HS-27A (cell line): ENCODE data around the gene LIX1L.

Experiments
- DNase-seq: peaks from one replicate; pipeline ENCODE4 v3.0.0-alpha.2; 2012; ENCODE audit warnings: low read depth, missing footprints

Gene LIX1L

GRCh38 chr1:145985502-145986439 is 28.0 kb upstream of the LIX1L start:
- DNase-seq = no peak

DNA sequence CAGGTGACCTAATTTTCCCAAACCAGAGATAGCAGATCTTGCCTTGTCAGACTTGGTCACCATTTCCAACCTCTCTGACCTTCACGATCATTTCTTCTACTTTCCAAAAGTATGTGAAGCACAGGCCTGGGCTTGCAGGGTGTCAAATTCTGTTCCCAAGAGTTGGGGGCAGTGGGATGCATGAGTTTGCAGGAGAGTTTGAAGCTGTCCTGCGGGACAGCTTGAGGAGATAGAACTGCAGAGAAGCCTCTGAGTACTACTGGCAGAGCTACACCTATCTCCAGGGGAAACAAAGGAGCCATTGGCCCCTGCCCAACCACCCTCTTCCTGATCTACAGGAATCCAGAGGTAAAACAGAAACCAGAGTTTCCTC is 27.3 kb upstream of the LIX1L start:
- DNase-seq = no peak

DNA sequence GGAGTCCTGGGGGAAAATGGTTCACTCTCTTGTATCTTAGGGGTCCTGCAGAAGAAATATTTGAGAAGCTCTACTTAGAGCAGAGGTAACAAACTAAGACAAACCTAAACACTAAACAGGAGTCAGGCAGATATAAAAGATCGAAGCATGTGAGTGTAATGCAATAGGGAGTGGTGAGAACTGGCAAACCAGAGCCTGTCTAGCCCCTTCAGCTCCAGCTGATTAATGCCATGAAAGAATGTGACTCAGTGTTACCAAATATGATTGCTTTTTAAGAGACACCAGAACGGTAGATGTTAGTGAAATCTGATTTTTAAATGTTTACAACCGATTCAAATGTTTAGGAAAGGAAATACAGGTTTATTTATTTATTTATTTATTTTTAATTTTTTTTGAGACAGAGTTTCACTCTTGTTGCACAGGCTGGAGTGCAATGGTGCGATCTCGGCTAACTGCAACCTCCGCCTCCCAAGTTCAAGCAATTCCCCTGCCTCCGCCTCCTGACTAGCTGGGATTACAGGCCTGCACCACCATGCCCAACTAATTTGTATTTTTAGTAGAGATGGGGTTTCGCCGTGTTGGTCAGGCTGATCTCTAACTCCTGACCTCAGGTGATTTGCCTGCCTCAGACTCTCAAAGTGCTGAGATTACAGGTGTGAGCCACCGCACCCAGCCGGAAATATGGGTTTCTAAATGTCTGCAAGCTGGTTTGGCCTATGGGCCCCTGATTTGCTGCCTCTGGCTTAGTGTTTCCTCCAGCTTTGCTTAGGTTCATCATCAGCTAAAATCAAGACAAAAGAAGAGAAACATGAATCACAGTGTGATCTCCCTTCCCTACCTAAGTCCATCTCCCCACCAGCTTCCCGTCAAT is 26.4 kb upstream of the LIX1L start:
- no peak for DNase-seq

- no peak for DNase-seq
These were observed 25.4 kb upstream of the LIX1L start for GRCh38 chr1:145983206-145983675.

DNA sequence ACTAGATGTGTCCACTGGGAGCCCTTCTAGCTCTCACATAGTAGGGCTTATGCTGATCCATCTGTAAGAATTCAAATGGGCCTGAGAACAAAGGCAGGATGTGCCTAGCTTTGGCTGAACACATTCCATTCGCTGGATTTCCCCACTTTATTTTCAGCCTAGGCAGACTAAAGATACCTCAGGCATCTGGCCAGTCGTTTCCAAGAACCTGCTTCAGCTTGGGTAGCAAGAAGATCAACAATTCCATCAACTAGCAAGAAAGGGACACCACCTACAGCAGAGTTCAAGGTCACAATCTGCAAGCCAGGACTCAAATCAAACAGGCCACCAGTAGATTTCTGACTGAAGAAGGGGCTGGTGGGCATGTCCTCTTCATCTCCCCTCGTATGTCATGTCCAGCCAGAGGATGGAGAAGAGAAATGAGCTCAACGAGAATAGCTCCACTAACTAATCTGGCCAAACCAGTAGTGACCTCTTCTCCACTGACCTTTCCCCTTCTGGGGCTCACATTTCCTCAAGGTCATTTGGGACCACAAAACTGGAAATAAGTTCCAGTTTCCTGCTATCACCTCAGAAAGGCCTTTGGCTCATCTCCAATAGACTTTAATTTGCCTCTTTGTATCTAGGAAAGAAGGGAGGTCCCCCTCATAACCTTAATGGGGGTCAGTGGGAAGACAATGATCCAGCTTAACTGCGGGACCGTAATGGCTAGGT is 24.4 kb upstream of the LIX1L start:
- no peak for DNase-seq

GRCh38 chr1:145980457-145980994 is 22.7 kb upstream of the LIX1L start:
- DNase-seq = no peak

- no peak for DNase-seq
These were observed 22.1 kb upstream of the LIX1L start for GRCh38 chr1:145979746-145980456.

DNA sequence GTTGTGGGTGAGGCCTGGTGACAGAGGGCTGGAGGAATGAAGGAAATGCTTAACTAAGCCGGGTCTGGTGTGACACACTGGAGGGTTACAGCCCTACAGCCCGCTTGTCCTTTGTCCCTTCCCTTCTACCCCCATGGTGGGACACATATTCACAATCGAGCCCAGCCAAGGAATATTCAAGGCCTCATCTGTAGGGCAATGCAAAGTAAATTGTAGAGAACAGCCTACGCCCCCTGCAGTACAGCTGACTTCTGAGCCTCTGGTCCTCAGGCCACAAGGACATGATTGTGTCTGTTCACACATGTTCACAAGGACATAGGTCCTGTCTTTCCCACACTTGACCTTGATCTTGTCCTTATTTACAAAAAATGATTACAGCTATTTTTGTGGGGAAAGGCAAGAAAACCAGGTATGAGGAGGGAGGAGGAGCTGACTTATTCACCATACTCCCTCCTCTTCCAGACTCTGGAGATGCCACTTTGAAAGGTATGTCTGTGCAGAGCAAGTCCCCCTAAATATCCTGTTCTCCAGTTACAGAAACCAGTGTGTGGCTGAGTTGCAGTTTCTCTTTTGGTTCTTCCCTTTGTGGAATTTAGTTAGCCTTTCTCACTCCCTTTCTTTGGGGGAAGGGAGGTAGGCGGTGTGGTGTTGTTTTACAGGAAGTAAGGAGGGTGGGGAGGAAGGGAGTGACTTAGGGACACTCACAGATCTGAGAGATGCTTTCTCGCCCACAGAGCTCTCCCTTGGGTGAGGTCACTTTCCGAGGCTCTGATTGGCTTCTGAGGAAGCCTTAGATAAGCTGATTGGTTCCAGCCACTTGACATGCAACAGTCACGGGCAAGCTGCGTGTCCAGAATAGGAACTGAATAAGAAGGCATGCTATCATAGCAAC is 21.3 kb upstream of the LIX1L start:
- peak; percentile 98 for DNase-seq

DNA sequence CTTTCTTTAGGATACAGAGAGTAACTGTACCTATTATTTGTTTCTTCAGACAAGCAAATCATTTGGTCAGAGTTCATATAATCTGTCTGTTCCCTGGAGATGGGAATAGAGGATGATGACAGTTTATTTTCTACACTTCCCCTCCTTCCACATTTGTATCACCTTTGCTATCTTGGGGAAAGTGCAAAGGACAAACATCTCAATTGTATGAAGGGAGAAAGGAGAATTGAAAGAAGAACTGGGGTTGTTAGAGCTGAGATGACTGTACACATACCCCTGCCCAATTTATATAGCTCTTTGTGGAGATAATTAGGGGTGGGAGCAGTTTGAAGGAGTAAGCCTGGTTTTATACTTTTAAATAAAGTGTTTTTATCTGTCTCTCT is 20.6 kb upstream of the LIX1L start:
- DNase-seq = no peak

- no peak for DNase-seq
These were observed 20.0 kb upstream of the LIX1L start for GRCh38 chr1:145977486-145978470.

DNA sequence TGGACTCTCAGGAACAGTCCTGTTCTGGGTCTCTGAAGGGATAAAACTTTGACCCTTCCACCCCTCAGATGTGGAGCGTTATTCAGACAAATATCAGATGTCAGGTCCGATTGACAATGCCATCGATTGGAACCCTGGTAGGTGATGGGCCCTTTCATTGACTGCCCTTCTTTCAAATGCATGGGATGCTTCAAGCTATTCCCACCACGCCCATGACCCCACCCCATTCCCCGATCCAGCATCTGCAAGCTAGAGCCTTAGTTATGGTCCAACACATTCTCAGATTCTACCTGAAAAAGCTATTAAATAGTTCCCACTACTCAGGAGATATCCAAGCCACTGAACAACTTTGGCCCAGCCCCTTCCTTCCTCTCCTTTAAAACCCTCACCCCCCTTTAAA is 19.2 kb upstream of the LIX1L start:
- DNase-seq = no peak

- DNase-seq = no peak
These were observed 17.4 kb upstream of the LIX1L start for GRCh38 chr1:145975216-145975615.

DNA sequence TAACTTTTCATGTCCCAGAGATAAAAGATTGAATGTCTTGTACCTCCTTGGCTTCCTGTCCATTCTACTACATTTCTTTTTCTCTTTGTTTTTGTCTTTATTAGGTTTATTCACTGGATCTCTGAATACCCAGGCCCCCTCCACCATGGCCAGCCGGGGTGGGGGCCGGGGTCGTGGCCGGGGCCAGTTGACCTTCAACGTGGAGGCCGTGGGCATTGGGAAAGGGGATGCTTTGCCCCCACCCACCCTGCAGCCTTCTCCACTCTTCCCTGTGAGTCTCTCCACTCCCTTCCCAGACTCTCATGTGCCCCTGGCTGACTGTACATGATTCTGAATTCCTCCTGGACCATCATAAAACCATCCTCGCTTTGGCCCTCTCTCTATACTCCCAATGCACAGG is 16.9 kb upstream of the LIX1L start:
- no peak for DNase-seq

GRCh38 chr1:145972580-145972979 is 14.8 kb upstream of the LIX1L start:
- DNase-seq = no peak

DNA sequence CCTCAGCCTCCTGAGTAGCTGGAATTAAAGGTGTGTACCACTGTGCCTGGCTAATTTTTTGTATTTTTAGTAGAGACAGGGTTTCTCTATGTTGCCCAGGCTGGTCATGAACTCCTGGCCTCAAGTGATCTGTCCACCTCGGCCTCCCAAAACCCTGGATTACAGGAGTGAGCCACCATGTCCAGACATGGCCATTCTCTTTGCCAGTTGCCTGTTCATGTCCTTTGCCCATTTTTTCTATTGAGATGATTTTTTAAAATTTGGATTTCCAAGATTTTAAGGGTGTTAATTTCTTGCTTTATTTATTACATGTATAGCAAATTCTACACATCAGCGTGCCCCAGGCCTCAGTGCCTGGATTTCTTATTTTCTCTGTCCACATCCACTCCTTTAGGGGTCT is 9.5 kb upstream of the LIX1L start:
- DNase-seq = no peak

DNA sequence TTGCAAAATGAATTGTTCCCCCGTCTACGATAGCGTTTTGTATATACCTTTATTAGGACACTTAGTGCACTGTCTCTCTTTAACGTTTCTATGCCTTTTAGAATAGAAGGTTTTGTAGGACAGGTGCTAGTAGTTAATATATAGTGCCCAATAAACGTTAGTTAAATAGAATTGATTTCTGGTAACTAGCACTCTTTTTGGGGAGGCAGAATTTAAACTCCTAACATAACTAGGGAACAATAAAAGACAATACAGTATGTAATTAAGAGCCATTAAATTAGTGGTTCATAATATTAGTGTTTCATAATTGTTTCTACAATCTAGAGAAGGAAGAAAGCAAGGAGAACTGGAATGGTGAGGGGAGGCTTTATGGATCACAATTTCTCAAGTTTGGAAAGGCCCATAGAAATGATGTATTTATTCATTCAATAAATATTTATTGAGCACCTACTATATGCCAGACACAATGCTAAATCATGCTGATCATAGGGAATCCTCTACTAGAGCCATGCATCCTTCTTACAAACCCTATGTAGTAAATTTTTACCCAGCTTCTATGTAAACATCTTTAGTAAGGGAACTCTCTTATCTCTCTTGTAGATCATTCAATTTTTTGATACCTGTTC is 7.4 kb upstream of the LIX1L start:
- no peak for DNase-seq

- peak; percentile 82 for DNase-seq
These were observed 6.7 kb upstream of the LIX1L start, which contains the start of the genes ANKRD34A and POLR3GL for GRCh38 chr1:145964328-145965118. Gene ANKRD34A, minus strand, starts transcription at chr1:145964575. Its CDS starts 2,816 bp downstream, at chr1:145961759. Gene POLR3GL, plus strand, starts transcription at chr1:145964690. Its CDS starts 10,176 bp downstream, at chr1:145974866.
